ENCODE measurements around the gene PSMG4.

PSMG4 gene

DNA sequence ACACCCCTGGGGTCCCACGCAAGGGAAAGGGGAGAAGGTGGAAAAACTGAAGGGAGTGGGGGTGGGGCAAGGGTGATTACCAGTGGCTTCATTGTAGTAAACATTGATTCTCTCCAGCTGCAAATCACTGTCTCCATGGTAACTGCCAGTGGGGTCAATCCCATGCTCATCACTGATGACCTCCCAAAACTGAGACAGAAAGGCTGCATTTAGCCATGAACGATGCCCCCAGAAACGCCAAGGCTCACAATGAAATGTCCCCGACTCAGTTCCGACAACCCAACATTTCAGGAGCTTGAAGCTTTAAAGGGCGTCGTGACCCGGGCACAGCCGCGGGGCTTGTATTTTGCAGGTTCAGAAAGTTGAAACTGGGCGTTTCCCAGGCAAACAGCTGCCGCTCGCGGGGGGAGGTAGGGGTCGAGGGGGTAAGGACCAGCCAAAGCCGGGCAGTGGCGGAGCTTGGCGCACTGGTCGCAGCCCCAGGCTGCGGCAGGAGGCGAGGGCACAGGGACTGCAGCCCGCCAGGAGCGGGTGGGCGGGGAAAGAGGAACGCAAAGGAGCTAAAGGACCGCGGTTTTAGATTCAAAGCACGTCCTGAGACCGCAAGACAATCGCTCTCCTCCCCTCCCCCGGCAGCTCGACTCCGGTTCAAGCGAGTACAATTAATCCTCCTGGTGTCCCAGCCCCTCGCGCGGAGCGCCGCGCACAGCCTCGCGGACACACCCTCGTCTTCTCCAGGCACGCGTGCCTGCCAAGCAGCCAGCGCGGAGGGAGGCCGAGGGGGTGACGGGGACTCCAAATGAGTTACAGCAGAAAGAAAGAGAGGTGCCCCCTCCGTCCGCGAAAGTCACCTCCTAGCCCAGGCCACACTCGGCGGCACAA, 32.0 kb upstream of the PSMG4 start:
- Histone ChIP-seq H3K9ac (ENCODE audit: low read length) (peak overlapping the region; percentile 70), H3K27me3 (ENCODE audit: low read length) (no peaks in the 10 kb centered on the region)

DNA sequence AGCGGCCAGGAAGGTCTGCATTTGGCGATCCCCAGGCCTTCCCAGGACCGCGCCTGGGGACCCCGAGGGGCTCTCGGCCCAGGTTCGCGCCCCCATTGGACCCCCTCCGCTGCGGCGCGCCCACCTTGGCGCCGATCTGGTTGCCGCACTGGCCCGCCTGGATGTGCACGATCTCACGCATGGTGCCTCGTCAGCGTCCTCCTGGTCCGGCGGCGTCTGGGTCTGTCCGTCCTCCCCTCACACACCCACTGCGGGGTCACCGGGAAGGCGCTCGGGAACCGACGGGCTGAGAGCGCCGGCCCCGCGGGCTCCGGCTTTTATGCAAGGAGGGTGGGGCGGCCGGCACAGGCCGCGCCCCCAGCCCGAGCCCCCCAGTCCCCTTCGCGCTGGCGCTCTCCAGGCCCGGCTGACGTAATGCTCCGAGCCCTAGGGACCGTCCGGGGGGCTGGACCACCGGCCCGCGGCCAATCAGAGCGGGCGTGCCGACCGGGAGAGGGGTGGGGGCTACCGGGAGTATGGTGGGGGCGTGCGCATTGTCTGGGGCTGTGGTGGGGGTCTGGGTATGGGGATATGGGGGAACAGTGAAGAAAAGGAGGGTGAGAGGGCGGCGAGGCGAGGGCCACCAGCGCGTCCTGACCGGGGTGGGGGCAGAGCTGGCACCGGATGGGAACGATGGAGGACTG, 31.2 kb upstream of the PSMG4 start, which contains the start of gene TUBB2B:
Gene TUBB2B (minus strand): TSS at position 291 of the 683 bp plus-strand sequence. CDS start 110 bp downstream, at position 181.
- no peak for TF ChIP-seq EZH2phosphoT487 (conservative IDR thresholded peaks at IDR 0.05; ENCODE audit: low read length)
- TF ChIP-seq, protein P1, sequence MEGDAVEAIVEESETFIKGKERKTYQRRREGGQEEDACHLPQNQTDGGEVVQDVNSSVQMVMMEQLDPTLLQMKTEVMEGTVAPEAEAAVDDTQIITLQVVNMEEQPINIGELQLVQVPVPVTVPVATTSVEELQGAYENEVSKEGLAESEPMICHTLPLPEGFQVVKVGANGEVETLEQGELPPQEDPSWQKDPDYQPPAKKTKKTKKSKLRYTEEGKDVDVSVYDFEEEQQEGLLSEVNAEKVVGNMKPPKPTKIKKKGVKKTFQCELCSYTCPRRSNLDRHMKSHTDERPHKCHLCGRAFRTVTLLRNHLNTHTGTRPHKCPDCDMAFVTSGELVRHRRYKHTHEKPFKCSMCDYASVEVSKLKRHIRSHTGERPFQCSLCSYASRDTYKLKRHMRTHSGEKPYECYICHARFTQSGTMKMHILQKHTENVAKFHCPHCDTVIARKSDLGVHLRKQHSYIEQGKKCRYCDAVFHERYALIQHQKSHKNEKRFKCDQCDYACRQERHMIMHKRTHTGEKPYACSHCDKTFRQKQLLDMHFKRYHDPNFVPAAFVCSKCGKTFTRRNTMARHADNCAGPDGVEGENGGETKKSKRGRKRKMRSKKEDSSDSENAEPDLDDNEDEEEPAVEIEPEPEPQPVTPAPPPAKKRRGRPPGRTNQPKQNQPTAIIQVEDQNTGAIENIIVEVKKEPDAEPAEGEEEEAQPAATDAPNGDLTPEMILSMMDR (IDR thresholded peaks at IDR 0.05; ENCODE audit: insufficient read depth, low read length, poor library complexity, severe bottlenecking) = no peak
- Histone ChIP-seq H3K9me2 (replicated peaks; ENCODE audit: insufficient read depth, low read length) (no peaks in the 10 kb centered on the region), H3K4me3 (ENCODE audit: insufficient read depth, low read length, poor library complexity, severe bottlenecking) (peak within 1 kb of the TSS; percentile 59), H3K36me3 (ENCODE audit: low read length) (peaks cover 15% of the 10 kb centered on the region; the same call in 1 of the 2 replicates), H3F3A (ENCODE audit: insufficient read depth) (peaks cover 25% of the 10 kb centered on the region), H3K27ac (ENCODE audit: low read depth, low read length) (peak within 1 kb of the TSS; percentile 55), H2AFZ (ENCODE audit: low read depth, low read length, severe bottlenecking) (peak within 1 kb of the TSS; percentile 60), H3K9ac (ENCODE audit: low read length) (peak within 1 kb of the TSS; percentile 70), H3K9me3 (ENCODE audit: insufficient read depth, low read length) (no peaks in the 10 kb centered on the region), H3K27me3 (ENCODE audit: low read length) (no peaks in the 10 kb centered on the region), H4K20me1 (ENCODE audit: low read depth, low read length) (no peaks in the 10 kb centered on the region), H3K4me2 (ENCODE audit: low read depth, low read length, poor library complexity, severe bottlenecking) (peak within 1 kb of the TSS; percentile 66), H3K79me2 (ENCODE audit: insufficient read depth, low read length) (peaks cover 9% of the 10 kb centered on the region; the same call in 1 of the 2 replicates)

More for the DNA sequence above, 32.0 kb upstream of the PSMG4 start:
- peak overlapping the region; percentile 66 for H3K4me2 ChIP-seq (ENCODE audit: low read depth, low read length, poor library complexity, severe bottlenecking)
- TF ChIP-seq, protein P1 (IDR thresholded peaks at IDR 0.05; ENCODE audit: insufficient read depth, low read length, poor library complexity, severe bottlenecking) = no peak
- TF ChIP-seq EZH2phosphoT487 (conservative IDR thresholded peaks at IDR 0.05; ENCODE audit: low read length) = no peak
- no peaks in the 10 kb centered on the region for H3K9me2 ChIP-seq (replicated peaks; ENCODE audit: insufficient read depth, low read length)
- H3K4me3 ChIP-seq (ENCODE audit: insufficient read depth, low read length, poor library complexity, severe bottlenecking) = peak overlapping the region; percentile 59
- H3K36me3 ChIP-seq (ENCODE audit: low read length) = peaks cover 15% of the 10 kb centered on the region; the same call in 1 of the 2 replicates
- no peaks in the 10 kb centered on the region for H4K20me1 ChIP-seq (ENCODE audit: low read depth, low read length)
- peaks cover 25% of the 10 kb centered on the region for H3F3A ChIP-seq (ENCODE audit: insufficient read depth)
- H3K79me2 ChIP-seq (ENCODE audit: insufficient read depth, low read length) = peaks cover 9% of the 10 kb centered on the region; the same call in 1 of the 2 replicates
- H3K9me3 ChIP-seq (ENCODE audit: insufficient read depth, low read length) = no peaks in the 10 kb centered on the region
- peak overlapping the region; percentile 60 for H2AFZ ChIP-seq (ENCODE audit: low read depth, low read length, severe bottlenecking)
- peak overlapping the region; percentile 35 for H3K27ac ChIP-seq (ENCODE audit: low read depth, low read length)

DNA sequence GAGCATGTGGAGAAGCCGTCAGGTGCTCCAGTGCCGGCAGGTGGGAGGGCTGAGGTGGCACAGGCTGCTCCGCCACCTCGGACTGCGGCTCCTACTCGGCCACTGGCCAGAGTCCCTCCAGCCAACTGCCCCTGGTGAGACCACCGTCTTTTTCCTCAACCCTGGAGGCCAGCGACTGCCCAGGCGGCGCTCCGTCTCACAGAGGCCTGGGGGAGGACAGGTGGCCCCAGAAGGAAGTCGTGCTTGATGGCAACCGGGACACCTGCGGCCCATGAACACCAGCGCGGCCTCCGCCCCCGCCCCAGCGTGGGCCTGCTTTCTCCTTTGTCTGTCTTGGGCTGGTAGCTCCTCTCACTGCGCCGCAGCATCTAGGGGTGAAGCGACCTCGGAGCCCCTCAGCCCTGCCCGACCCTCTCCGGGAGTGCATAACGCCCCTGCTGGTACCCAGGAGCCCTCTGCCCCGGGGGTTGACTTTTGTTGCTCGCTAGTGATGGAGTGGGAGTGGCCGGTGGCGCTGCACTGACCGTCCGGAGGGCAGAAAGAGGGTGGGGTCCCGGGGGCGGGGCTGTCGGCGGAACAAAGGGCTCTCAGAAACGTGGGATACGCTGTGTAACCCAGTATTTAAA, 30.6 kb upstream of the PSMG4 start:
- peak overlapping the region; percentile 55 for H3K27ac ChIP-seq (ENCODE audit: low read depth, low read length)
- H3F3A ChIP-seq (ENCODE audit: insufficient read depth) = peaks cover 20% of the 10 kb centered on the region
- H3K79me2 ChIP-seq (ENCODE audit: insufficient read depth, low read length) = peaks cover 9% of the 10 kb centered on the region; the same call in 1 of the 2 replicates
- H3K36me3 ChIP-seq (ENCODE audit: low read length) = peaks cover 13% of the 10 kb centered on the region; the same call in 1 of the 2 replicates
- TF ChIP-seq, protein P1 (IDR thresholded peaks at IDR 0.05; ENCODE audit: insufficient read depth, low read length, poor library complexity, severe bottlenecking) = peak; percentile 26
- TF ChIP-seq EZH2phosphoT487 (conservative IDR thresholded peaks at IDR 0.05; ENCODE audit: low read length) = no peak
- H3K4me2 ChIP-seq (ENCODE audit: low read depth, low read length, poor library complexity, severe bottlenecking) = peak overlapping the region; percentile 66
- no peaks in the 10 kb centered on the region for H3K27me3 ChIP-seq (ENCODE audit: low read length)
- H3K9ac ChIP-seq (ENCODE audit: low read length) = peak overlapping the region; percentile 70
- H4K20me1 ChIP-seq (ENCODE audit: low read depth, low read length) = no peaks in the 10 kb centered on the region
- H2AFZ ChIP-seq (ENCODE audit: low read depth, low read length, severe bottlenecking) = peak overlapping the region; percentile 60
- H3K9me3 ChIP-seq (ENCODE audit: insufficient read depth, low read length) = no peaks in the 10 kb centered on the region
- peak overlapping the region; percentile 59 for H3K4me3 ChIP-seq (ENCODE audit: insufficient read depth, low read length, poor library complexity, severe bottlenecking)
- H3K9me2 ChIP-seq (replicated peaks; ENCODE audit: insufficient read depth, low read length) = no peaks in the 10 kb centered on the region
